Testis (tissue), 3 donors: Measurements from ENCODE around the gene PLCL2. TPM values are rescaled to one million over a fixed set of nuclear protein-coding genes. Genes with fewer than 3 reads are reported as not detected.

ENCODE experiments used
- DNase-seq: peaks from one replicate; pipeline ENCODE4 v3.0.0-alpha.2; 2019
- H3K27ac ChIP-seq, 2 donors: fragments of 200-600 bp; sonication (generic); one replicate each; pipeline ENCODE4 v1.5.1; 2019
- H3K27me3 ChIP-seq: fragments of 200-600 bp; sonication (generic); one replicate; pipeline ENCODE4 v1.5.1; 2019
- H3K36me3 ChIP-seq: fragments of 200-600 bp; sonication (generic); one replicate; pipeline ENCODE4 v1.5.1; 2017; ENCODE audit warnings: low read depth; ENCODE audit errors: missing control alignments
- H3K4me1 ChIP-seq: fragments of 200-600 bp; sonication (generic); one replicate; pipeline ENCODE4 v1.5.1; 2019
- H3K4me3 ChIP-seq, 2 donors: fragments of 200-600 bp; sonication (generic); one replicate each; pipeline ENCODE4 v1.5.1; 2017 to 2019
- H3K9me3 ChIP-seq: fragments of 200-600 bp; sonication (generic); one replicate; pipeline ENCODE4 v1.5.1; 2017
- POLR2A ChIP-seq: fragments of 450-650 bp; IDR thresholded peaks from one replicate; pipeline ENCODE4 v1.6.1; 2017; ENCODE audit warnings: antibody characterized with exemption, mild to moderate bottlenecking, moderate library complexity
- WGBS, 2 donors: methylation state at CpG; one replicate each; pipeline ENCODE4 v1.1.5; 2018; 5-methylcytosine and 5-hydroxymethylcytosine counted together
- intact Hi-C: fragments of 100-400 bp; cut with DNase I; formaldehyde crosslinking; loops from one replicate; pipeline ENCODE4 v1.15.1; 2023; ENCODE audit warnings: low total_unique reads
- polyA plus RNA-seq: library from polyadenylated mRNA; stranded (reverse); fragments of 350-450 nt; fragmentation: Illumina TruSeq; extraction: RNeasy Lipid Tissue Mini Kit (QIAGEN cat#74804); gene quantifications from one replicate; pipeline ENCODE4 v1.2.3, GENCODE V29; 2014; ENCODE audit warnings: low read depth, low replicate concordance; ENCODE audit not compliant: insufficient read depth
- total RNA-seq, 2 donors: library from RNA; depleted of rRNA; stranded (reverse); fragments of >200 nt; gene quantifications; one replicate each; pipeline ENCODE4 v1.2.3, GENCODE V29; 2016
- TF ChIP-seq, protein P1 (sequence below), 3 experiments: fragments of 450-650 bp in 2 of 3; fragments of 200-600 bp in 1 of 3; sonication (generic) in 1 of 3; IDR thresholded peaks; one replicate each; pipeline ENCODE4 v1.5.1; 2016 to 2019; ENCODE audit warnings: antibody characterized with exemption in 3 of 3, mild to moderate bottlenecking in 2 of 3, moderate library complexity in 1 of 3

Gene PLCL2
- total and polyA plus RNA-seq, 3 donors from 2014 or later, result 10.7 to 23.0 (median 15.0) TPM

DNA sequence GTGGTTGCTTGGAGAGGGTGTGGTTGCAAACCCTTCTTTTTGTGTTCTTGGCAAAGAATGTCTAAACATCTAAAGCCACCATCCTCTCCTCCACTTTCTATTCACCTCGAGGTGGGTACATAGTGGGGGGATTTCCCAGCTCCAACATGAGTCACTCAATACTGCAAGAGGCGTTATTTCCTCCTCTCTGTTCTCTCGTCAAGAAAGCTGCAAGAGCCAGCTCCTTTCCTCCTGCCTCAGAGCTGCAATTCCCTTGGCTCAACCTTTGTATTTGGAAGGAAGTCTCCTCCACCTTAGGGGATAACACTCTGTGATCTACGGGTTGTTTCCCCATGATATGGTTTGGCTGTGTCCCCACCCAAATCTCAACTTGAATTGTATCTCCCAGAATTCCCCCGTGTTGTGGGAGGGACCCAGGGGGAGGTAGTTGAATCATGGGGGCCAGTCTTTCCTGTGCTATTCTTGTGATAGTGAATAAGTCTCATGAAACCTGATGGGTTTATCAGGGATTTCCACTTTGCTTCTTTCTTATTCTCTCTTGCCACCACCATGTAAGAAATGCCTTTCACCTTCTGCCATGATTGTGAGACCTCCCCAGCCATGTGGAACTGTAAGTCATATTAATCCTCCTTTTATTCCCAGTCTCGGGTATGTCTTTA is 138.4 kb downstream of the PLCL2 start:
- no peak overlapping the region for H3K4me3 ChIP-seq
- H3K27ac ChIP-seq, result no peak overlapping the region
- no peaks in the 10 kb centered on the region for H3K4me1 ChIP-seq
- H3K36me3 ChIP-seq, result no peaks in the 10 kb centered on the region
- no peaks in the 10 kb centered on the region for H3K9me3 ChIP-seq
- intact Hi-C loops, result no loop called here
- no peaks in the 10 kb centered on the region for H3K27me3 ChIP-seq
- no peak for DNase-seq
- TF ChIP-seq POLR2A, result no peak
- TF ChIP-seq, protein P1, sequence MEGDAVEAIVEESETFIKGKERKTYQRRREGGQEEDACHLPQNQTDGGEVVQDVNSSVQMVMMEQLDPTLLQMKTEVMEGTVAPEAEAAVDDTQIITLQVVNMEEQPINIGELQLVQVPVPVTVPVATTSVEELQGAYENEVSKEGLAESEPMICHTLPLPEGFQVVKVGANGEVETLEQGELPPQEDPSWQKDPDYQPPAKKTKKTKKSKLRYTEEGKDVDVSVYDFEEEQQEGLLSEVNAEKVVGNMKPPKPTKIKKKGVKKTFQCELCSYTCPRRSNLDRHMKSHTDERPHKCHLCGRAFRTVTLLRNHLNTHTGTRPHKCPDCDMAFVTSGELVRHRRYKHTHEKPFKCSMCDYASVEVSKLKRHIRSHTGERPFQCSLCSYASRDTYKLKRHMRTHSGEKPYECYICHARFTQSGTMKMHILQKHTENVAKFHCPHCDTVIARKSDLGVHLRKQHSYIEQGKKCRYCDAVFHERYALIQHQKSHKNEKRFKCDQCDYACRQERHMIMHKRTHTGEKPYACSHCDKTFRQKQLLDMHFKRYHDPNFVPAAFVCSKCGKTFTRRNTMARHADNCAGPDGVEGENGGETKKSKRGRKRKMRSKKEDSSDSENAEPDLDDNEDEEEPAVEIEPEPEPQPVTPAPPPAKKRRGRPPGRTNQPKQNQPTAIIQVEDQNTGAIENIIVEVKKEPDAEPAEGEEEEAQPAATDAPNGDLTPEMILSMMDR (IDR thresholded peaks at IDR 0.05), result no peak
- 80 to 86% methylated on average over 6 of the region's 6 CpGs for WGBS, 2 donors

DNA sequence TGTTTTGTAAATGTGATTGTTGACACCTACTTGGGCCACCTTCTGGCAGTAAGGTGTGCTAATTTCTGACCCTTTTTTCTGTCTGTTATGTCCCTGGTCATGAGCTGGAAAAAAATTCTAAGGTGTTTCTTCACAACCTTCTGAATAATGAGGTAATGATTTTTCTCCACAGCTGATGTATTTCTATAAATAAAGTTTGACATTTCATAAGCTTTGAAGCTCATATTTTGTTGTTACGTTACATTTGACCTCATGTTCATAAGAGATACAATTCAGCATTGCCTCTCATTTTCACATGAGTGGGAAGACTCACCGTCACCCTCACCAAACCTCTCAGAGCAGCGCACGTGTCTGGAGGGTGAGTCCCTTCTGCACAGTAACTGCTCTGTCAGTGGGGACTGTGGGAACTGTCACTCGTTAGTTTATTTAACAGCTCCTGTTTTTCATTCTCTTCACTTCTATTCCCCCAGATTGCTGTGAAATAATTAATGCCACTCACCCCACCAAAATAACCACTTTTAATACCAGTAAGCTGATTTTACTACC is 140.9 kb downstream of the PLCL2 start:
- H3K36me3 ChIP-seq, result no peaks in the 10 kb centered on the region
- intact Hi-C loops, result no loop called here
- no peaks in the 10 kb centered on the region for H3K4me1 ChIP-seq
- no peaks in the 10 kb centered on the region for H3K9me3 ChIP-seq
- no peak for DNase-seq
- H3K27ac ChIP-seq, result no peak overlapping the region
- H3K27me3 ChIP-seq, result no peaks in the 10 kb centered on the region
- TF ChIP-seq, protein P1 (IDR thresholded peaks at IDR 0.05), result no peak
- TF ChIP-seq POLR2A, result no peak
- whole genome bisulfite sequencing, 2 donors, result 94 to 95% methylated on average over 5 of the region's 5 CpGs
- no peak overlapping the region for H3K4me3 ChIP-seq

DNA sequence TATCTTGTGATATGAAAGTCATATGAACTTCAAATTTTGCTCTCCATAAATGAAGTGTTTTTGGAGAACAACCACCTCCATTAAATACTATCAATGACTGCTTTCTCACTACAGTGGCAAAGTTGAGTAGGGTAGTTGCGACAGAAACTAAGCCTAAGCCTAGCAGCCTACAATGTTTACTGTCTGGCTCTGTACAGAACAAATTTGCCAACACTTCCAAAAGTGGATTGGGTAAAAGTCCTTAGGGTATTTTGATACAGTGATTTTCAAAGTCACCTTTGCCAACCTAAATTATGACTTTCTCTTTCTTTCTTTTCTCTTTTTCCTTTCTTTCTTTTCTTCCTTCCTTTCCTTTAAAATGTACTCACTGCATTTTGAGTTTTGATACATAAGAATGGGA is 142.6 kb downstream of the PLCL2 start:
- H3K36me3 ChIP-seq, result no peaks in the 10 kb centered on the region
- no peaks in the 10 kb centered on the region for H3K9me3 ChIP-seq
- no peaks in the 10 kb centered on the region for H3K27me3 ChIP-seq
- no peak for DNase-seq
- H3K4me1 ChIP-seq, result no peaks in the 10 kb centered on the region
- TF ChIP-seq, protein P1 (IDR thresholded peaks at IDR 0.05), result no peak
- no peak for TF ChIP-seq POLR2A
- no peak overlapping the region for H3K27ac ChIP-seq
- WGBS, 2 donors, result 96 to 100% methylated on average over 1 of the region's 1 CpG
- no peak overlapping the region for H3K4me3 ChIP-seq
- intact Hi-C loops, result no loop called here

DNA sequence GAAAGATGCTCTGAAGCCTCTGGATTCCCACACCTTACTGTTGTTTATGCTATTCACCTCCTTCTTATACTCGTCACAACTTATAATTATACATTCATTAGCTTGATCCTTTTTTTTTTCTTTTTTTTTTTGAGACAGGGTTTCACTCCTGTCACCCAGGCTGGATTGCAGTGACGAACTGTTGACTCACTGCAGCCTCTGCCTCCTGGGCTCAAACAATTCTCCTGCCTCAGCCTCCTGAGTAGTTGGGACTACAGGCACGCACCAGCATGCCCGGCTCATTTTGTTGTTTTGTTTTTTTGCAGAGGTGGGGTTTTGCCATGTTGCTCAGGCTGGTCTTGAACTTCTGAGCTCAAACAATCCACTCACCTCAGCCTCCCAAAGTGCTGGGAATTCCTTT is 143.6 kb downstream of the PLCL2 start:
- 94 to 97% methylated on average over 4 of the region's 4 CpGs for WGBS, 2 donors
- no peaks in the 10 kb centered on the region for H3K36me3 ChIP-seq
- H3K27ac ChIP-seq, result no peak overlapping the region
- no peaks in the 10 kb centered on the region for H3K4me1 ChIP-seq
- no peak for TF ChIP-seq POLR2A
- TF ChIP-seq, protein P1 (IDR thresholded peaks at IDR 0.05), result no peak
- H3K9me3 ChIP-seq, result no peaks in the 10 kb centered on the region
- H3K27me3 ChIP-seq, result no peaks in the 10 kb centered on the region
- H3K4me3 ChIP-seq, result no peak overlapping the region
- DNase-seq, result no peak
- intact Hi-C loops, result no loop called here

DNA sequence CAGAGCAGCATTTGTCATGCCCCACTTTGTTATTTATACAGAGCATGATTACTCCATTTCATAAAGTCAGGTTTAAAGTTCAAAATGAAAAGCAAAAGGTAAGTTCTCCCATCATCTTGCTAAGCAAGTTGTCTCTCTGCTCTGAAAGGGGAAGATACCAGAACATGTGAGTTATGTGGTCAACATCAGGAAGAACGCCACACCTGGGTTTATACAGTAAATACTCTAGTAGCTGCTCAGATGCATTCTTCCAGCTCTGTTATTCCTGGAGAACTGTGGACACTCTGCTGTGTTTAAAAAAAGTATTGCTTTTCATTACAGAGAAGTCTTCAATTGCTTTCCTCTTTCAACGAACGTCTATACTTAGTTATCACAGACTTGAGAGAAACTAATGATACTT is 145.7 kb downstream of the PLCL2 start:
- H3K27ac ChIP-seq, result no peak overlapping the region
- TF ChIP-seq, protein P1 (IDR thresholded peaks at IDR 0.05), result no peak
- no peaks in the 10 kb centered on the region for H3K27me3 ChIP-seq
- DNase-seq, result no peak
- H3K4me3 ChIP-seq, result no peak overlapping the region
- no peaks in the 10 kb centered on the region for H3K4me1 ChIP-seq
- WGBS, 2 donors, result 59 to 61% methylated on average over 3 of the region's 3 CpGs
- intact Hi-C loops, result no loop called here
- H3K9me3 ChIP-seq, result no peaks in the 10 kb centered on the region
- no peaks in the 10 kb centered on the region for H3K36me3 ChIP-seq
